GM23338 (cell line): ENCODE results near the gene BMP5. TPM values are rescaled to one million over a fixed set of nuclear protein-coding genes. Genes with fewer than 3 reads are reported as not detected.

Source experiments
- ATAC-seq: fragments of 200-7000 bp; cut with Tn5 transposase; 3 replicates; pipeline ENCODE4 v1.9.1; 2020
- DNase-seq: peaks from one replicate; pipeline ENCODE4 v3.0.0-alpha.2; 2015; ENCODE audit warnings: low spot score
- H2AFZ ChIP-seq: fragments of 200-600 bp; sonication (generic); 2 replicates; pipeline ENCODE4 v1.8.0; 2016; ENCODE audit warnings: antibody characterized with exemption, mild to moderate bottlenecking, moderate library complexity
- H3F3A ChIP-seq: fragments of 200-600 bp; sonication (generic); replicated peaks from 2 replicates; pipeline ENCODE4 v1.8.0; 2017; ENCODE audit warnings: antibody characterized with exemption, mixed run types, low read depth
- H3K27ac ChIP-seq: fragments of 200-600 bp; sonication (generic); 2 replicates; pipeline ENCODE4 v1.6.1; 2016; ENCODE audit warnings: low read depth
- H3K27me3 ChIP-seq: fragments of 200-600 bp; sonication (generic); 2 replicates; pipeline ENCODE4 v1.8.0; 2016; ENCODE audit warnings: mild to moderate bottlenecking, mixed run types, moderate library complexity; ENCODE audit not compliant: insufficient read depth
- H3K36me3 ChIP-seq: fragments of 200-600 bp; sonication (generic); 2 replicates; pipeline ENCODE4 v1.8.0; 2016; ENCODE audit warnings: mild to moderate bottlenecking; ENCODE audit not compliant: insufficient read depth
- H3K4me1 ChIP-seq: fragments of 200-600 bp; sonication (generic); 2 replicates; pipeline ENCODE4 v1.8.0; 2016; ENCODE audit warnings: mild to moderate bottlenecking, moderate library complexity; ENCODE audit not compliant: insufficient read depth
- H3K4me2 ChIP-seq: fragments of 200-600 bp; sonication (generic); 2 replicates; pipeline ENCODE4 v1.7.1; 2017; ENCODE audit warnings: mixed run types
- H3K4me3 ChIP-seq: fragments of 200-600 bp; sonication (generic); 2 replicates; pipeline ENCODE4 v1.6.1; 2016; ENCODE audit warnings: mixed run types
- H3K79me2 ChIP-seq: fragments of 200-600 bp; sonication (generic); replicated peaks from 2 replicates; pipeline ENCODE4 v1.8.0; 2017; ENCODE audit warnings: mild to moderate bottlenecking; ENCODE audit not compliant: insufficient read depth
- H3K9me2 ChIP-seq: fragments of 200-600 bp; sonication (generic); 2 replicates; pipeline ENCODE4 v1.8.0; 2017; ENCODE audit not compliant: insufficient read depth
- H4K20me1 ChIP-seq: fragments of 200-600 bp; sonication (generic); replicated peaks from 2 replicates; pipeline ENCODE4 v1.8.0; 2017; ENCODE audit warnings: mild to moderate bottlenecking; ENCODE audit not compliant: insufficient read depth
- H3K27ac Mint-ChIP-seq: 2 replicates; pipeline ENCODE4 v1.8.0; 2020; ENCODE audit warnings: inconsistent platforms, mild to moderate bottlenecking, moderate library complexity, mixed read lengths
- H3K27me3 Mint-ChIP-seq: 3 replicates; pipeline ENCODE4 v1.8.0; 2022; ENCODE audit warnings: low read depth, mild to moderate bottlenecking, moderate library complexity, mixed read lengths, inconsistent platforms; ENCODE audit not compliant: insufficient read depth, poor library complexity
- H3K36me3 Mint-ChIP-seq: 3 replicates; pipeline ENCODE4 v1.8.0; 2021; ENCODE audit warnings: low read depth, mild to moderate bottlenecking, inconsistent platforms, moderate library complexity, mixed read lengths
- H3K4me1 Mint-ChIP-seq: 3 replicates; pipeline ENCODE4 v1.8.0; 2020; ENCODE audit warnings: mild to moderate bottlenecking, inconsistent platforms, mixed read lengths
- H3K4me3 Mint-ChIP-seq: 3 replicates; pipeline ENCODE4 v1.8.0; 2021; ENCODE audit warnings: moderate library complexity, mild to moderate bottlenecking, inconsistent platforms, mixed read lengths
- H3K9me3 Mint-ChIP-seq: 3 replicates; pipeline ENCODE4 v1.8.0; 2020; ENCODE audit warnings: moderate library complexity, mild to moderate bottlenecking, inconsistent platforms, mixed read lengths
- CREB1 ChIP-seq: fragments of 250-450 bp; sonication (Bioruptor Pico); IDR thresholded peaks from 2 replicates; pipeline ENCODE4 v1.5.0; 2020; ENCODE audit warnings: low read depth, mild to moderate bottlenecking, moderate library complexity
- EZH2 ChIP-seq: fragments of 200-600 bp; sonication (generic); IDR thresholded peaks from one replicate; pipeline ENCODE4 v1.8.0; 2017; ENCODE audit warnings: antibody characterized with exemption, mild to moderate bottlenecking, low read depth; ENCODE audit not compliant: unreplicated experiment
- EZH2phosphoT487 ChIP-seq: fragments of 200-600 bp; sonication (generic); IDR thresholded peaks from one replicate; pipeline ENCODE4 v1.8.1; 2018; ENCODE audit warnings: antibody characterized with exemption; ENCODE audit not compliant: unreplicated experiment
- POLR2AphosphoS5 ChIP-seq: IDR thresholded peaks from 2 replicates; pipeline ENCODE4 v1.6.1; 2016; ENCODE audit warnings: antibody characterized with exemption, low read depth
- STAT1 ChIP-seq: IDR thresholded peaks from one replicate; pipeline ENCODE4 v1.6.1; 2016; ENCODE audit warnings: antibody characterized with exemption; ENCODE audit not compliant: unreplicated experiment
- ZNF114 ChIP-seq: fragments of 250-450 bp; sonication (Bioruptor Pico); IDR thresholded peaks from 2 replicates; pipeline ENCODE4 v1.5.0; 2020; ENCODE audit warnings: mild to moderate bottlenecking, moderate library complexity
- ZNF462 ChIP-seq: fragments of 250-450 bp; sonication (Bioruptor Pico); IDR thresholded peaks from 2 replicates; pipeline ENCODE4 v1.5.0; 2020; ENCODE audit warnings: mild to moderate bottlenecking, moderate library complexity
- polyA plus RNA-seq: library from polyadenylated mRNA; unstranded; fragments of >200 nt; fragmentation: Nextera tagmentation; extraction: Ambion mirVana; gene quantifications from 2 replicates; pipeline ENCODE4 v1.2.1, GENCODE V29; 2016
- total RNA-seq: library from RNA; depleted of rRNA; stranded (reverse); fragments of >200 nt; shearing (Covaris generic); gene quantifications from 2 replicates; pipeline ENCODE4 v1.2.3, GENCODE V29; 2014
- TF ChIP-seq, protein P1 (sequence below), 2 experiments: fragments of 200-600 bp in 1 of 2; sonication (generic) in 1 of 2; conservative IDR thresholded peaks; 2 replicates each; pipeline versions ENCODE4 v1.5.1 to v1.6.1; 2016 to 2017; ENCODE audit warnings: antibody characterized with exemption in 2 of 2, low read depth in 2 of 2, mild to moderate bottlenecking in 2 of 2, moderate library complexity in 1 of 2
- TF ChIP-seq, protein P2 (sequence below): IDR thresholded peaks from one replicate; pipeline ENCODE4 v1.6.1; 2018; ENCODE audit warnings: antibody characterized with exemption; ENCODE audit not compliant: unreplicated experiment
- TF ChIP-seq, protein P3 (sequence below): IDR thresholded peaks from 2 replicates; pipeline ENCODE4 v1.6.1; 2016; ENCODE audit warnings: antibody characterized with exemption

BMP5 gene
- total and polyA plus RNA-seq, 2 experiments from 2014 or later = 0.06 to 0.07 TPM

GRCh38 chr6:55822815-55823214 is 52.6 kb downstream of the BMP5 start:
- Mint-ChIP-seq H3K36me3 (no peaks in the 10 kb centered on the region), H3K4me3 (no peak overlapping the region), H3K9me3 (no peaks in the 10 kb centered on the region), H3K27me3 (no peaks in the 10 kb centered on the region), H3K27ac (no peak overlapping the region), H3K4me1 (peaks cover 4% of the 10 kb centered on the region; the same call in 1 of the 3 replicates)
- Histone ChIP-seq H4K20me1 (no peaks in the 10 kb centered on the region), H3K4me3 (no peak overlapping the region), H2AFZ (no peak overlapping the region), H3K27ac (no peak overlapping the region), H3K36me3 (no peaks in the 10 kb centered on the region), H3K4me1 (no peaks in the 10 kb centered on the region), H3F3A (no peaks in the 10 kb centered on the region), H3K27me3 (no peaks in the 10 kb centered on the region), H3K4me2 (no peak overlapping the region), H3K79me2 (no peaks in the 10 kb centered on the region), H3K9me2 (no peaks in the 10 kb centered on the region)
- DNase-seq (no peak), ATAC-seq (no peak)
- TF ChIP-seq EZH2 = no peak

DNA sequence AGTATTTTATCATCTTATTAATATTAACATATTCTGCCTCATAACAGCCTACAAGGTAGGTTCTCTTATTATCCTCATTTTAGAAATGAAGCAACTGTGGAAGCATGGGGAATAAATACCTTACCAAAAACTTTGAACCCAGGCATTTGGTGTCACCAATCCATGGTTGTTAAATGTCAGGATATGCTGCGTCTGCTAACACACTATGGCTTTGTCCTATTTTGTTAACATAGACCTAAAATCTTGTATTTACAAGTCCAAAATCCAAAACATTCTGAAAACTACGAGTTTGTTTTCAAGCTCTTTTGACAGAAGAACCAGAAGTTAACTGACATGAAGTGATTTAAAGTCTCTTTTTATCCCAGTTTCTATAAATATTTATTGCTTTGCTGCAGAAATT is 53.4 kb downstream of the BMP5 start:
- H3K4me3 Mint-ChIP-seq = no peak overlapping the region
- Histone ChIP-seq H3K27me3 (no peaks in the 10 kb centered on the region), H3K4me1 (no peaks in the 10 kb centered on the region), H3K4me3 (no peak overlapping the region), H3K36me3 (no peaks in the 10 kb centered on the region), H3K9me2 (no peaks in the 10 kb centered on the region), H3K27ac (no peak overlapping the region), H3K79me2 (no peaks in the 10 kb centered on the region), H2AFZ (no peak overlapping the region), H3K4me2 (no peak overlapping the region), H4K20me1 (no peaks in the 10 kb centered on the region), H3F3A (no peaks in the 10 kb centered on the region)
- H3K27me3 Mint-ChIP-seq = no peaks in the 10 kb centered on the region
- H3K36me3 Mint-ChIP-seq = no peaks in the 10 kb centered on the region
- ATAC-seq (no peak), DNase-seq (no peak)
- H3K27ac Mint-ChIP-seq = no peak overlapping the region
- H3K4me1 Mint-ChIP-seq = peaks cover 4% of the 10 kb centered on the region; the same call in 1 of the 3 replicates
- H3K9me3 Mint-ChIP-seq = no peaks in the 10 kb centered on the region
- TF ChIP-seq ZNF462 (CRISPR knock-in tag) (no peak), CREB1 (CRISPR knock-in tag) (no peak), EZH2phosphoT487 (no peak), ZNF114 (CRISPR knock-in tag) (no peak), STAT1 (no peak), POLR2AphosphoS5 (no peak)
- TF ChIP-seq, protein P1, sequence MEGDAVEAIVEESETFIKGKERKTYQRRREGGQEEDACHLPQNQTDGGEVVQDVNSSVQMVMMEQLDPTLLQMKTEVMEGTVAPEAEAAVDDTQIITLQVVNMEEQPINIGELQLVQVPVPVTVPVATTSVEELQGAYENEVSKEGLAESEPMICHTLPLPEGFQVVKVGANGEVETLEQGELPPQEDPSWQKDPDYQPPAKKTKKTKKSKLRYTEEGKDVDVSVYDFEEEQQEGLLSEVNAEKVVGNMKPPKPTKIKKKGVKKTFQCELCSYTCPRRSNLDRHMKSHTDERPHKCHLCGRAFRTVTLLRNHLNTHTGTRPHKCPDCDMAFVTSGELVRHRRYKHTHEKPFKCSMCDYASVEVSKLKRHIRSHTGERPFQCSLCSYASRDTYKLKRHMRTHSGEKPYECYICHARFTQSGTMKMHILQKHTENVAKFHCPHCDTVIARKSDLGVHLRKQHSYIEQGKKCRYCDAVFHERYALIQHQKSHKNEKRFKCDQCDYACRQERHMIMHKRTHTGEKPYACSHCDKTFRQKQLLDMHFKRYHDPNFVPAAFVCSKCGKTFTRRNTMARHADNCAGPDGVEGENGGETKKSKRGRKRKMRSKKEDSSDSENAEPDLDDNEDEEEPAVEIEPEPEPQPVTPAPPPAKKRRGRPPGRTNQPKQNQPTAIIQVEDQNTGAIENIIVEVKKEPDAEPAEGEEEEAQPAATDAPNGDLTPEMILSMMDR (conservative IDR thresholded peaks at IDR 0.05; ENCODE audit: low read depth in 2 of 2) = no peak
- TF ChIP-seq, protein P2, sequence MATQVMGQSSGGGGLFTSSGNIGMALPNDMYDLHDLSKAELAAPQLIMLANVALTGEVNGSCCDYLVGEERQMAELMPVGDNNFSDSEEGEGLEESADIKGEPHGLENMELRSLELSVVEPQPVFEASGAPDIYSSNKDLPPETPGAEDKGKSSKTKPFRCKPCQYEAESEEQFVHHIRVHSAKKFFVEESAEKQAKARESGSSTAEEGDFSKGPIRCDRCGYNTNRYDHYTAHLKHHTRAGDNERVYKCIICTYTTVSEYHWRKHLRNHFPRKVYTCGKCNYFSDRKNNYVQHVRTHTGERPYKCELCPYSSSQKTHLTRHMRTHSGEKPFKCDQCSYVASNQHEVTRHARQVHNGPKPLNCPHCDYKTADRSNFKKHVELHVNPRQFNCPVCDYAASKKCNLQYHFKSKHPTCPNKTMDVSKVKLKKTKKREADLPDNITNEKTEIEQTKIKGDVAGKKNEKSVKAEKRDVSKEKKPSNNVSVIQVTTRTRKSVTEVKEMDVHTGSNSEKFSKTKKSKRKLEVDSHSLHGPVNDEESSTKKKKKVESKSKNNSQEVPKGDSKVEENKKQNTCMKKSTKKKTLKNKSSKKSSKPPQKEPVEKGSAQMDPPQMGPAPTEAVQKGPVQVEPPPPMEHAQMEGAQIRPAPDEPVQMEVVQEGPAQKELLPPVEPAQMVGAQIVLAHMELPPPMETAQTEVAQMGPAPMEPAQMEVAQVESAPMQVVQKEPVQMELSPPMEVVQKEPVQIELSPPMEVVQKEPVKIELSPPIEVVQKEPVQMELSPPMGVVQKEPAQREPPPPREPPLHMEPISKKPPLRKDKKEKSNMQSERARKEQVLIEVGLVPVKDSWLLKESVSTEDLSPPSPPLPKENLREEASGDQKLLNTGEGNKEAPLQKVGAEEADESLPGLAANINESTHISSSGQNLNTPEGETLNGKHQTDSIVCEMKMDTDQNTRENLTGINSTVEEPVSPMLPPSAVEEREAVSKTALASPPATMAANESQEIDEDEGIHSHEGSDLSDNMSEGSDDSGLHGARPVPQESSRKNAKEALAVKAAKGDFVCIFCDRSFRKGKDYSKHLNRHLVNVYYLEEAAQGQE = no peak
- TF ChIP-seq, protein P3, sequence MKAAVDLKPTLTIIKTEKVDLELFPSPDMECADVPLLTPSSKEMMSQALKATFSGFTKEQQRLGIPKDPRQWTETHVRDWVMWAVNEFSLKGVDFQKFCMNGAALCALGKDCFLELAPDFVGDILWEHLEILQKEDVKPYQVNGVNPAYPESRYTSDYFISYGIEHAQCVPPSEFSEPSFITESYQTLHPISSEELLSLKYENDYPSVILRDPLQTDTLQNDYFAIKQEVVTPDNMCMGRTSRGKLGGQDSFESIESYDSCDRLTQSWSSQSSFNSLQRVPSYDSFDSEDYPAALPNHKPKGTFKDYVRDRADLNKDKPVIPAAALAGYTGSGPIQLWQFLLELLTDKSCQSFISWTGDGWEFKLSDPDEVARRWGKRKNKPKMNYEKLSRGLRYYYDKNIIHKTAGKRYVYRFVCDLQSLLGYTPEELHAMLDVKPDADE = no peak
